AG09309 (cell line): Measurements from ENCODE around the gene LRRN4CL.
A peak's percentile ranks its signal among the peaks of the same experiment; 100 is the strongest.
"Not testable (repeated sequence)": the region's sequence is repeated elsewhere in the genome, so short reads cannot be mapped to it uniquely, and the experiment has no call there.

Source experiments
- DNase-seq: peaks from one replicate; pipeline ENCODE4 v3.0.0-alpha.2; 2010; ENCODE audit warnings: low read depth
- H3K4me3 ChIP-seq: 2 replicates; pipeline ENCODE4 v1.5.1; 2011; ENCODE audit warnings: mild to moderate bottlenecking, low read depth, low read length, moderate library complexity; ENCODE audit not compliant: control insufficient read depth
- CTCF ChIP-seq: IDR thresholded peaks from 2 replicates; pipeline ENCODE4 v1.5.1; 2011; ENCODE audit warnings: mild to moderate bottlenecking, low read depth, low read length, inconsistent platforms; ENCODE audit not compliant: insufficient read depth, control insufficient read depth; ENCODE audit errors: missing control alignments

Gene LRRN4CL

GRCh38 chr11:62706850-62707247 is 17.5 kb upstream of the LRRN4CL start:
- no peak overlapping the region for H3K4me3 ChIP-seq
- DNase-seq: no peak
- no peak for TF ChIP-seq CTCF

- H3K4me3 ChIP-seq: peak overlapping the region; percentile 56
- DNase-seq: peak; percentile 57
- TF ChIP-seq CTCF: no peak
These were observed 16.8 kb upstream of the LRRN4CL start for GRCh38 chr11:62705880-62706849.

- TF ChIP-seq CTCF: no peak
- DNase-seq: no peak
These were observed 16.1 kb upstream of the LRRN4CL start for GRCh38 chr11:62705413-62705812.

GRCh38 chr11:62703921-62704320 is 14.6 kb upstream of the LRRN4CL start:
- DNase-seq, H3K4me3 ChIP-seq: not testable (repeated sequence)

More at GRCh38 chr11:62705413-62705812, 16.1 kb upstream of the LRRN4CL start:
- H3K4me3 ChIP-seq: peak overlapping the region; percentile 56

- TF ChIP-seq CTCF: no peak
- no peak for DNase-seq
- no peak overlapping the region for H3K4me3 ChIP-seq
These were observed 12.9 kb upstream of the LRRN4CL start for GRCh38 chr11:62702246-62702645.

GRCh38 chr11:62694455-62695167 is 5.3 kb upstream of the LRRN4CL start:
- DNase-seq: no peak
- peak; percentile 81 for TF ChIP-seq CTCF
- no peak overlapping the region for H3K4me3 ChIP-seq

GRCh38 chr11:62693624-62694023 is 4.3 kb upstream of the LRRN4CL start:
- not testable (repeated sequence) for H3K4me3 ChIP-seq, DNase-seq
